WERI-Rb-1 (cell line): ENCODE data around the gene SCG5.

Experiments
- DNase-seq: peaks from one replicate; pipeline ENCODE4 v3.0.0-alpha.2; 2020
- H3K27ac ChIP-seq: fragments of 250-450 bp; sonication (Bioruptor Pico); 2 replicates; pipeline ENCODE4 v1.5.1; 2020; ENCODE audit warnings: mild to moderate bottlenecking, moderate library complexity
- H3K27me3 ChIP-seq: fragments of 250-450 bp; sonication (Bioruptor Pico); 2 replicates; pipeline ENCODE4 v1.5.1; 2021; ENCODE audit warnings: mild to moderate bottlenecking, low read depth, moderate library complexity; ENCODE audit not compliant: insufficient read depth, severe bottlenecking
- H3K36me3 ChIP-seq: fragments of 250-450 bp; sonication (Bioruptor Pico); 2 replicates; pipeline ENCODE4 v1.5.1; 2020; ENCODE audit warnings: mild to moderate bottlenecking, moderate library complexity
- H3K4me3 ChIP-seq: 2 replicates; pipeline ENCODE4 v1.5.1; 2011; ENCODE audit warnings: low read depth, mild to moderate bottlenecking, control low read depth, low read length
- H3K9me3 ChIP-seq: fragments of 250-450 bp; sonication (Bioruptor Pico); 2 replicates; pipeline ENCODE4 v1.5.1; 2021; ENCODE audit warnings: mild to moderate bottlenecking, moderate library complexity; ENCODE audit not compliant: severe bottlenecking
- CTCF ChIP-seq: IDR thresholded peaks from 2 replicates; pipeline ENCODE4 v1.5.1; 2011; ENCODE audit warnings: low read depth, mild to moderate bottlenecking, control low read depth, inconsistent platforms, low read length

The SCG5 gene

GRCh38 chr15:32746116-32746857, 104.8 kb downstream of the SCG5 start:
- no peak overlapping the region for H3K27ac ChIP-seq
- no peaks in the 10 kb centered on the region for H3K9me3 ChIP-seq
- H3K4me3 ChIP-seq, result no peak overlapping the region
- DNase-seq, result no peak
- no peaks in the 10 kb centered on the region for H3K36me3 ChIP-seq
- no peak for TF ChIP-seq CTCF
- no peaks in the 10 kb centered on the region for H3K27me3 ChIP-seq
